GF-D8 (cell line): ENCODE measurements around the gene BCAS3.
"Not testable (repeated sequence)": the region's sequence is repeated elsewhere in the genome, so short reads cannot be mapped to it uniquely, and the experiment has no call there.

Experiments used
- DNase-seq: peaks from one replicate; lab custom pipeline; 2025; lab: John Stamatoyannopoulos, UW

BCAS3 gene

GRCh38 chr17:60677308-60678117 is at the start of gene BCAS3:
TSS of gene BCAS3 (plus strand) at chr17:60677851.
- DNase-seq, result peak; percentile 94

- DNase-seq, result no peak
Measured at GRCh38 chr17:60628252-60628889, 49.3 kb upstream of the BCAS3 start.

DNA sequence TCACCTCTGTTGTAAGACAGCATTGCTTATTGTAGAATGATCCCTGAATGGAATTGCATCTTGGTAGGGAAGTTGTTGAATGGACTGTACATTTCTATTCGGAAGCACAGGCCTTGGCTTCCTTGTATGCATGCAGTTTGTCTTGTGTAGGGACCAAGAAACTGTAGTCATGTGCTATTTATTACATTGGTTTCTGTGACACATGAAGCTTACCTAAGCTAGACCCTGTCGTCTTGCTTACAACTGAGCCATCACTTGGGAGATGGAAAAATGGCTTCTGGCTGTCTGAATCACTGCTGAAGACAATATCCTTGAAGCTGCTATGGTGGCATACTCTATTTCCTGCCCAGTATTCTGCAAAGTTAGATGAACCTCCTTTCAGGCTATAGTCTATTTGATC is 48.5 kb upstream of the BCAS3 start:
- DNase-seq, result no peak

- no peak for DNase-seq
Measured at GRCh38 chr17:60630352-60630751, 47.3 kb upstream of the BCAS3 start.

- no peak for DNase-seq
Measured at GRCh38 chr17:60631119-60631518, 46.5 kb upstream of the BCAS3 start.

- no peak for DNase-seq
Measured at GRCh38 chr17:60637683-60638082, 40.0 kb upstream of the BCAS3 start.

DNA sequence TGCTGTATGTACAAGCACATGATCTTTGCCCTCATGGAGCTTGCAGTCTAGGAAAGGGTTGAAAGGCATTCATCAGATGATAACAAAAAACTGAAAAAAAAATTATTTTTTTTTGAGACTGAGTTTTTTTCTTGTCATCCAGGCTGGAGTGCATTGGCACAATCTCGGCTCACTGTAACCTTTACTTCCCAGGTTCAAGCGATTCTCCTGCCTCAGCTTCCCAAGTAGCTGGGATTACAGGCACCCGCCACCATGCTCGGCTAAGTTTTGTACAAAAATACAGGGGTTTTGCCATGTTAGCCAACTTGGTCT is 38.7 kb upstream of the BCAS3 start:
- no peak for DNase-seq

- DNase-seq, result no peak
Measured at GRCh38 chr17:60640503-60640902, 37.1 kb upstream of the BCAS3 start.

GRCh38 chr17:60641126-60641525 is 36.5 kb upstream of the BCAS3 start:
- DNase-seq, result no peak

GRCh38 chr17:60641810-60642220 is 35.8 kb upstream of the BCAS3 start:
- DNase-seq, result peak; percentile 40

- DNase-seq, result no peak
Measured at GRCh38 chr17:60645918-60646523, 31.6 kb upstream of the BCAS3 start.

GRCh38 chr17:60646701-60647100 is 30.9 kb upstream of the BCAS3 start:
- DNase-seq, result no peak

- no peak for DNase-seq
Measured at GRCh38 chr17:60647705-60648104, 29.9 kb upstream of the BCAS3 start.

DNA sequence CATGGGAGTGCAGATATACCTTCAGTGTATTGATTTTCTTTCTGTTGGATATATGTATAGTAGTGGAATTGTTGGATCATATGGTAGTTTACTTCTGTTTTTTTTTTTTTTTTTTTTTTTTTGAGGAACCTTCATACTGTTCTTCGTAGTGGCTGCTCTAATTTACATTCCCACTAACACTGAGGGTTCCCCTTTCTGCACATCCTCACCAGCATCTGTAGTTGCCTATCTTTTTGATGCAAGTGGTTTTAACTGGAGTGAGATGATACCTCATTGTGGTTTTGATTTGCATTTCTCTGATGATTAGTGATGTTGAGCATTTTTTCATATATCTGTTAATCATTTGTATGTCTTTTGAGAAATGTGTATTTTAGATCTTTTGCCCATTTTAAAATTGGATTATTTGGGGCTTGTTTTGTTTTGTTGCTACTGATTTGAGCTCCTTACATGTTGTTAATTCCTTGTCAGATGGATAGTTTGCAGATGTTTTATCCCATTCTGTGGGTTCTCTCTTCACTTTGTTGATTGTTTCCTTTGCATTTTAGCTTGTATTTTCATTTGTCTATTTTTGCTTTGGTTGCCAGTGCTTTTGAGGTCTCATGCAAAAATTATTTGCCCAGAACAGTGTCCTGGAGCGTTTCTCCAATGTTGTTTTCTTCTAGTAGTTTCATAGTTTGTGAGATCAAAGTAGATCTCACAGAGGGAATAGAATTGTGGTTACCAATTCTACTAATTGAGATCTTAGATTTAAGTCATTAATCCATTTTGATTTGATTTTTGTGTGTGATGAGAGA is 25.0 kb upstream of the BCAS3 start:
- DNase-seq, result peak; percentile 44

GRCh38 chr17:60653569-60653968 is 24.1 kb upstream of the BCAS3 start:
- DNase-seq, result no peak

- DNase-seq, result no peak
Measured at GRCh38 chr17:60656499-60656898, 21.2 kb upstream of the BCAS3 start.

DNA sequence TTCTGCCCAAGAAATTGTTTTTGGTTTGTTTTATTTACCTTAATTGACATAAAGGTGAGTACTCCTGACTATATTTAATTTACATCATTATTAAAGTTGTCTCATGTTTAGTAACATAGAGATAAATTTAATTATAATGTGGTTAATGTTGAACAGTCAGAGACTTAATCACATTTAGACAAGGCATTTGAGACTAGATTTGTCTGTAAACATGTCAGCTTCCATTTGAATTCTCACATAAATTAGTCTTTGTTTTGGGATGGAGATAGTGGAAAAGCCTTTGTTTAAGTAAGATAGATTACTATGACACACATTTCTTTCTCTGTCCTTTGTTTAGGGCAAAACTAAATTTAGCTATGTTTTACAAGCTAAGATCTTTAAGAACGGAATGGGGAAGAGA is 18.5 kb upstream of the BCAS3 start:
- DNase-seq, result no peak

GRCh38 chr17:60661489-60661888 is 16.2 kb upstream of the BCAS3 start:
- no peak for DNase-seq

GRCh38 chr17:60664022-60664421 is 13.6 kb upstream of the BCAS3 start:
- no peak for DNase-seq

- no peak for DNase-seq
Measured at GRCh38 chr17:60665602-60666001, 12.0 kb upstream of the BCAS3 start.

GRCh38 chr17:60668741-60669140 is 8.9 kb upstream of the BCAS3 start:
- DNase-seq, result not testable (repeated sequence)

DNA sequence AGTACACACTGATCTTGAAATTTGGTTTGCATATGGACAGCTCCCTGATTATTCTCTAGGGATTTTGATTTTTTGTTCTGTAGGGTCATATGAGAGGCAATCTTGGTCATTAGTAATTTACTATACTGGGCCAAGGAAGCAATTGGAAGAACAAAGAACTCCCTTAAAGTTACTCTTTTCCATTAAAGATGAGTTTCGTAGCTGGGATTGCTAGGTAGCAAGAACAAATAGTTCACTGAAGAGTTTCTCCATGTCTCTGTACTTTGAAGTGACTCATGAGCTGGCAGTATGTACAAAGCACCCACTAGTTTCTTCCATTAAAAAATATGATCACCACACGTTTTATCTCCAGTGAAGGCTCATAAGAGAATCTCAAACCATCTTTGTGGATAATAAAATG is 6.2 kb upstream of the BCAS3 start:
- no peak for DNase-seq

- DNase-seq, result not testable (repeated sequence)
Measured at GRCh38 chr17:60674637-60675036, 3.0 kb upstream of the BCAS3 start.
